ENCODE data around the gene SMIM8. TPM values are rescaled to one million over a fixed set of nuclear protein-coding genes. Genes with fewer than 3 reads are reported as not detected.

SMIM8 gene
- total RNA-seq, 4 donors from 2014 or later: 5.2 to 13.4 (median 8.1) TPM

GRCh38 chr6:87333591-87334181 is 11.3 kb downstream of the SMIM8 start:
- 59 to 80% methylated on average over 1 to 3 of the region's 3 CpGs for WGBS, 2 donors (ENCODE audit: low coverage in 1 of 2)
- Histone ChIP-seq H3K36me3 (no peaks in the 10 kb centered on the region), H3K27ac (no peak overlapping the region), H3K27me3 (no peaks in the 10 kb centered on the region), H3K4me3 (no peak overlapping the region), H3K9me3 (no peaks in the 10 kb centered on the region), H3K4me1 (peaks cover 0 to 23% (median 0%) of the 10 kb centered on the region in 3 donors)
- TF ChIP-seq POLR2AphosphoS5 (IDR thresholded peaks at IDR 0.05) (no peak), EP300 (IDR thresholded peaks at IDR 0.05) (no peak), POLR2A (IDR thresholded peaks at IDR 0.05) (no peak)
- TF ChIP-seq, protein P1, sequence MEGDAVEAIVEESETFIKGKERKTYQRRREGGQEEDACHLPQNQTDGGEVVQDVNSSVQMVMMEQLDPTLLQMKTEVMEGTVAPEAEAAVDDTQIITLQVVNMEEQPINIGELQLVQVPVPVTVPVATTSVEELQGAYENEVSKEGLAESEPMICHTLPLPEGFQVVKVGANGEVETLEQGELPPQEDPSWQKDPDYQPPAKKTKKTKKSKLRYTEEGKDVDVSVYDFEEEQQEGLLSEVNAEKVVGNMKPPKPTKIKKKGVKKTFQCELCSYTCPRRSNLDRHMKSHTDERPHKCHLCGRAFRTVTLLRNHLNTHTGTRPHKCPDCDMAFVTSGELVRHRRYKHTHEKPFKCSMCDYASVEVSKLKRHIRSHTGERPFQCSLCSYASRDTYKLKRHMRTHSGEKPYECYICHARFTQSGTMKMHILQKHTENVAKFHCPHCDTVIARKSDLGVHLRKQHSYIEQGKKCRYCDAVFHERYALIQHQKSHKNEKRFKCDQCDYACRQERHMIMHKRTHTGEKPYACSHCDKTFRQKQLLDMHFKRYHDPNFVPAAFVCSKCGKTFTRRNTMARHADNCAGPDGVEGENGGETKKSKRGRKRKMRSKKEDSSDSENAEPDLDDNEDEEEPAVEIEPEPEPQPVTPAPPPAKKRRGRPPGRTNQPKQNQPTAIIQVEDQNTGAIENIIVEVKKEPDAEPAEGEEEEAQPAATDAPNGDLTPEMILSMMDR (IDR thresholded peaks at IDR 0.05): no peak
- no peak for ATAC-seq

GRCh38 chr6:87334683-87335082 is 12.3 kb downstream of the SMIM8 start:
- WGBS, 2 donors (ENCODE audit: low coverage in 1 of 2): 75% methylated on average over 1 of the region's 1 CpG; no CpG with 5 or more reads in 1 of the 2 donors
- H3K27ac ChIP-seq: no peak overlapping the region
- H3K27me3 ChIP-seq: no peaks in the 10 kb centered on the region
- no peaks in the 10 kb centered on the region for H3K9me3 ChIP-seq
- TF ChIP-seq POLR2A (IDR thresholded peaks at IDR 0.05) (no peak), POLR2AphosphoS5 (IDR thresholded peaks at IDR 0.05) (no peak), EP300 (IDR thresholded peaks at IDR 0.05) (no peak)
- TF ChIP-seq, protein P1 (IDR thresholded peaks at IDR 0.05): no peak
- H3K36me3 ChIP-seq: no peaks in the 10 kb centered on the region
- H3K4me3 ChIP-seq: no peak overlapping the region
- ATAC-seq: no peak
- H3K4me1 ChIP-seq: peaks cover 0 to 23% (median 0%) of the 10 kb centered on the region in 3 donors

GRCh38 chr6:87336367-87336766 is 14.0 kb downstream of the SMIM8 start:
- H3K36me3 ChIP-seq: no peaks in the 10 kb centered on the region
- H3K4me1 ChIP-seq: peaks cover 0 to 23% (median 0%) of the 10 kb centered on the region in 3 donors
- TF ChIP-seq, protein P1 (IDR thresholded peaks at IDR 0.05): no peak
- TF ChIP-seq EP300 (IDR thresholded peaks at IDR 0.05): no peak
- no peak for TF ChIP-seq POLR2A (IDR thresholded peaks at IDR 0.05)
- no peak for TF ChIP-seq POLR2AphosphoS5 (IDR thresholded peaks at IDR 0.05)
- no peak for ATAC-seq
- H3K27ac ChIP-seq: no peak overlapping the region
- H3K9me3 ChIP-seq: no peaks in the 10 kb centered on the region
- H3K4me3 ChIP-seq: no peak overlapping the region
- no peaks in the 10 kb centered on the region for H3K27me3 ChIP-seq
- 75 to 82% methylated on average over 4 of the region's 4 CpGs for WGBS, 2 donors (ENCODE audit: low coverage in 1 of 2)

- 89 to 98% methylated on average over 4 of the region's 4 CpGs for WGBS, 2 donors (ENCODE audit: low coverage in 1 of 2)
- no peak for ATAC-seq
- TF ChIP-seq, protein P1 (IDR thresholded peaks at IDR 0.05): no peak
- TF ChIP-seq POLR2AphosphoS5 (IDR thresholded peaks at IDR 0.05): no peak
- no peak for TF ChIP-seq EP300 (IDR thresholded peaks at IDR 0.05)
- no peak for TF ChIP-seq POLR2A (IDR thresholded peaks at IDR 0.05)
- H3K27ac ChIP-seq: no peak overlapping the region
- H3K4me1 ChIP-seq: no peaks in the 10 kb centered on the region
- no peaks in the 10 kb centered on the region for H3K27me3 ChIP-seq
- H3K9me3 ChIP-seq: no peaks in the 10 kb centered on the region
- peaks cover 0 to 2% of the 10 kb centered on the region in 2 donors for H3K36me3 ChIP-seq
- H3K4me3 ChIP-seq: no peak overlapping the region
Measured at GRCh38 chr6:87340230-87340629, 17.8 kb downstream of the SMIM8 start.

DNA sequence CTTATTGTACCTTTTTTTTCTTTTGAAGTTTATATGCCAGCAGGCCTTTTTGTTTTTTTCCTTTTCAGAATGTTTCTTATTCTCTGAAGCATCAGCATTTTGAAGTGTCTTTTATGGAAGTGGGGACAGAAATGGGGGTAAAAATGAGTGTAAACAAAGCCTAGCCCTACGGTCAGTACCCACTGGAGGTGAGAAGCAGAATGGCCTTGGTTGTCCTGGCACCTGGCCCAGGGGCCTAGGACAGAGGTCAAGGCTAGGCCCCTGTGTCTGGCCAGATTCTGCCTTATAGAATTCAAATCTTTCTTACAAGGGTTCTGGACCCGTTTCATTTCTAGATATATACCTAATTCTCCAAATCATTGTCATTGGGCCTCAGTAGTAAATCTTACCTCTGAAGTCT is 18.8 kb downstream of the SMIM8 start:
- TF ChIP-seq POLR2AphosphoS5 (IDR thresholded peaks at IDR 0.05): no peak
- TF ChIP-seq, protein P1 (IDR thresholded peaks at IDR 0.05): no peak
- no peak for TF ChIP-seq EP300 (IDR thresholded peaks at IDR 0.05)
- no peak for TF ChIP-seq POLR2A (IDR thresholded peaks at IDR 0.05)
- WGBS, 2 donors (ENCODE audit: low coverage in 1 of 2): 90 to 100% methylated on average over 1 to 2 of the region's 2 CpGs
- ATAC-seq: no peak
- no peaks in the 10 kb centered on the region for H3K9me3 ChIP-seq
- H3K27me3 ChIP-seq: no peaks in the 10 kb centered on the region
- no peak overlapping the region for H3K27ac ChIP-seq
- H3K4me1 ChIP-seq: no peaks in the 10 kb centered on the region
- no peak overlapping the region for H3K4me3 ChIP-seq
- peaks cover 0 to 5% of the 10 kb centered on the region in 2 donors for H3K36me3 ChIP-seq
